H1 (cell line): ENCODE data around the gene PDPK1. TPM values are rescaled to one million over a fixed set of nuclear protein-coding genes. Genes with fewer than 3 reads are reported as not detected.

Source experiments
- CTCF ChIA-PET: fragments of 300-600 bp; sonication (Branson Sonifier 250); formaldehyde crosslinking; loops from one replicate; lab custom pipeline; 2021; ENCODE audit not compliant: partially characterized antibody; lab: Charles Lee
- POLR2A ChIA-PET: fragments of 300-600 bp; sonication (Branson Sonifier 250); formaldehyde crosslinking; loops from one replicate; lab custom pipeline; 2021; ENCODE audit warnings: inconsistent platforms; ENCODE audit not compliant: partially characterized antibody; lab: Charles Lee
- DNase-seq, 2 experiments: peaks; one replicate each; pipeline versions ENCODE4 v3.0.0 to v3.0.0-alpha.2; 2010 to 2022; ENCODE audit warnings: low spot score in 2 of 2, low read depth in 1 of 2, mixed read lengths in 1 of 2
- FAIRE-seq: peaks from 2 replicates; lab custom pipeline; 2011; peaks lifted over from hg19 to GRCh38; lab: Jason Lieb, UNC
- H2AFZ ChIP-seq: 2 replicates; pipeline ENCODE4 v1.8.1; 2012; ENCODE audit warnings: low read length, inconsistent platforms
- H2AK5ac ChIP-seq: 2 replicates; pipeline ENCODE4 v1.6.1; 2013; ENCODE audit warnings: low read depth, low read length
- H2BK120ac ChIP-seq: replicated peaks from 2 replicates; pipeline ENCODE3; 2013; ENCODE audit warnings: low read depth, low read length, inconsistent platforms
- H2BK12ac ChIP-seq: 2 replicates; pipeline ENCODE4 v1.6.1; 2013; ENCODE audit warnings: low read depth, low read length
- H2BK15ac ChIP-seq: 2 replicates; pipeline ENCODE4 v1.6.1; 2013; ENCODE audit warnings: low read length
- H2BK20ac ChIP-seq: 2 replicates; pipeline ENCODE4 v1.6.1; 2013; ENCODE audit warnings: low read length
- H2BK5ac ChIP-seq: 2 replicates; pipeline ENCODE4 v1.6.1; 2013; ENCODE audit warnings: low read depth, low read length
- H3K14ac ChIP-seq: 2 replicates; pipeline ENCODE4 v1.6.1; 2013; ENCODE audit warnings: inconsistent platforms; ENCODE audit not compliant: insufficient read length
- H3K18ac ChIP-seq: 2 replicates; pipeline ENCODE4 v1.6.1; 2013; ENCODE audit warnings: low read length; ENCODE audit errors: extremely low read depth
- H3K23ac ChIP-seq: 2 replicates; pipeline ENCODE4 v1.6.1; 2013; ENCODE audit warnings: inconsistent platforms; ENCODE audit not compliant: insufficient read length
- H3K23me2 ChIP-seq: 2 replicates; pipeline ENCODE4 v1.6.1; 2013; ENCODE audit warnings: low read depth, low read length
- H3K27ac ChIP-seq: 2 replicates; pipeline ENCODE4 v1.6.1; 2011; ENCODE audit warnings: low read depth, low read length, inconsistent platforms
- H3K27me3 ChIP-seq, 4 experiments: replicated peaks in 1 of 4; 1 replicate in 1 of 4; 2 replicates in 3 of 4; pipeline versions ENCODE4 v1.6.1 to v1.8.1; 2011 to 2013; ENCODE audit warnings: low read length in 3 of 4, mild to moderate bottlenecking in 3 of 4, inconsistent platforms in 2 of 4, mixed read lengths in 2 of 4, moderate library complexity in 1 of 4; ENCODE audit not compliant: control insufficient read depth in 3 of 4, insufficient read depth in 3 of 4; ENCODE audit errors: extremely low read depth in 1 of 4
- H3K36me3 ChIP-seq, 4 experiments: 2 replicates each; pipeline versions ENCODE4 v1.6.1 to v1.8.1; 2011 to 2013; ENCODE audit warnings: mild to moderate bottlenecking in 4 of 4, low read length in 3 of 4, moderate library complexity in 2 of 4, control low read depth in 1 of 4, inconsistent platforms in 1 of 4; ENCODE audit not compliant: insufficient read depth in 4 of 4, control insufficient read depth in 2 of 4
- H3K4ac ChIP-seq: replicated peaks from 2 replicates; pipeline ENCODE3; 2013; ENCODE audit warnings: low read length, low read depth, mixed read lengths, inconsistent platforms; ENCODE audit not compliant: insufficient read length
- H3K4me1 ChIP-seq, 4 experiments: replicated peaks in 1 of 4; 1 replicate in 1 of 4; 2 replicates in 3 of 4; pipeline versions ENCODE4 v1.6.1 to v1.8.1; 2011 to 2013; ENCODE audit warnings: low read length in 3 of 4, inconsistent platforms in 2 of 4, mixed read lengths in 1 of 4; ENCODE audit not compliant: insufficient read depth in 4 of 4, control insufficient read depth in 3 of 4
- H3K4me2 ChIP-seq, 2 experiments: 2 replicates each; pipeline versions ENCODE4 v1.6.1 to v1.8.1; 2011 to 2013; ENCODE audit warnings: low read depth in 2 of 2, low read length in 2 of 2, control low read depth in 1 of 2, inconsistent platforms in 1 of 2, mild to moderate bottlenecking in 1 of 2; ENCODE audit not compliant: insufficient read depth in 1 of 2
- H3K4me3 ChIP-seq, 4 experiments: fragments of 200-600, 300-600 bp in 1 of 4; sonication (generic), shearing (Covaris generic), sonication (Bioruptor Twin) in 1 of 4; 2 replicates each; pipeline versions ENCODE4 v1.5.1 to v1.8.1; 2011 to 2016; ENCODE audit warnings: low read length in 4 of 4, low read depth in 3 of 4, control low read depth in 2 of 4, inconsistent platforms in 2 of 4, mild to moderate bottlenecking in 2 of 4, mixed read lengths in 1 of 4, moderate library complexity in 1 of 4; ENCODE audit not compliant: insufficient read depth in 2 of 4; ENCODE audit errors: extremely low read depth in 1 of 4
- H3K56ac ChIP-seq: replicated peaks from 2 replicates; pipeline ENCODE3; 2013; ENCODE audit warnings: low read depth, mild to moderate bottlenecking, mixed read lengths, low read length, inconsistent platforms; ENCODE audit not compliant: insufficient read length
- H3K79me1 ChIP-seq: 2 replicates; pipeline ENCODE4 v1.6.1; 2013; ENCODE audit warnings: low read depth, low read length, control low read depth
- H3K79me2 ChIP-seq, 2 experiments: 2 replicates each; pipeline versions ENCODE4 v1.6.1 to v1.8.1; 2012 to 2013; ENCODE audit warnings: low read length in 2 of 2, mild to moderate bottlenecking in 2 of 2, inconsistent platforms in 1 of 2; ENCODE audit not compliant: insufficient read depth in 2 of 2, control insufficient read depth in 1 of 2
- H3K9ac ChIP-seq, 4 experiments: replicated peaks in 1 of 4; 1 replicate in 1 of 4; 2 replicates in 3 of 4; pipeline versions ENCODE4 v1.6.1 to v1.8.1; 2011 to 2013; ENCODE audit warnings: low read depth in 3 of 4, low read length in 3 of 4, control low read depth in 2 of 4, mild to moderate bottlenecking in 2 of 4, moderate library complexity in 2 of 4, inconsistent platforms in 1 of 4; ENCODE audit errors: extremely low read depth in 1 of 4
- H3K9me3 ChIP-seq, 2 experiments: 2 replicates each; pipeline versions ENCODE4 v1.6.1 to v1.8.1; 2012 to 2013; ENCODE audit warnings: mild to moderate bottlenecking in 2 of 2, moderate library complexity in 2 of 2, control low read depth in 1 of 2, inconsistent platforms in 1 of 2, low read depth in 1 of 2, low read length in 1 of 2, mixed read lengths in 1 of 2; ENCODE audit not compliant: insufficient read depth in 2 of 2
- H4K20me1 ChIP-seq, 2 experiments: replicated peaks in 1 of 2; 2 replicates each; pipeline versions ENCODE3 to v1.8.1; 2011 to 2013; ENCODE audit warnings: inconsistent platforms in 2 of 2, low read length in 2 of 2, mild to moderate bottlenecking in 1 of 2; ENCODE audit not compliant: insufficient read depth in 2 of 2, control insufficient read depth in 1 of 2
- H4K5ac ChIP-seq: 2 replicates; pipeline ENCODE4 v1.6.1; 2013; ENCODE audit warnings: low read length, low read depth, mixed read lengths, inconsistent platforms; ENCODE audit not compliant: insufficient read length
- H4K8ac ChIP-seq: 2 replicates; pipeline ENCODE4 v1.8.0; 2013; ENCODE audit warnings: mild to moderate bottlenecking, moderate library complexity, low read length, inconsistent platforms; ENCODE audit not compliant: insufficient read depth; ENCODE audit errors: extremely low read depth
- H4K91ac ChIP-seq: replicated peaks from 2 replicates; pipeline ENCODE3; 2013; ENCODE audit warnings: low read length, mixed read lengths, inconsistent platforms; ENCODE audit not compliant: insufficient read length
- BCL11A ChIP-seq, 2 experiments: IDR thresholded peaks; one replicate each; pipeline ENCODE4 v1.6.1; 2011; ENCODE audit warnings: low read depth in 2 of 2, low read length in 2 of 2, mild to moderate bottlenecking in 2 of 2
- CREB1 ChIP-seq: IDR thresholded peaks from 2 replicates; pipeline ENCODE4 v1.6.1; 2012; ENCODE audit warnings: inconsistent platforms
- EZH2 ChIP-seq: fragments of 200-600 bp; sonication (generic); IDR thresholded peaks from 2 replicates; pipeline ENCODE4 v1.7.1; 2012; ENCODE audit warnings: low read depth, mild to moderate bottlenecking, moderate library complexity, low read length, inconsistent platforms; ENCODE audit not compliant: severe bottlenecking
- HDAC2 ChIP-seq, 2 experiments: fragments of 300-600 bp in 1 of 2; sonication (generic) in 1 of 2; IDR thresholded peaks; 2 replicates each; pipeline ENCODE4 v1.6.1; 2011 to 2012; ENCODE audit warnings: low read depth in 2 of 2, low read length in 2 of 2, mild to moderate bottlenecking in 2 of 2, moderate library complexity in 2 of 2, borderline replicate concordance in 1 of 2, inconsistent platforms in 1 of 2
- HDAC6 ChIP-seq: IDR thresholded peaks from one replicate; pipeline ENCODE4 v1.7.1; 2012; ENCODE audit warnings: low read depth, mild to moderate bottlenecking, inconsistent platforms, low read length, moderate library complexity
- WGBS, 2 experiments: shearing (Covaris generic) in 1 of 2; methylation state at CpG; one replicate each; pipeline versions ENCODE4 v1.1.6 to v1.1.7; 2013 to 2015; ENCODE audit warnings: low lambda C conversion rate in 2 of 2, mixed read lengths in 2 of 2, inconsistent platforms in 1 of 2, low coverage in 1 of 2, missing lambda C conversion rate in 1 of 2; ENCODE audit not compliant: insufficient replicate concordance in 2 of 2, insufficient coverage in 1 of 2, insufficient read length in 1 of 2; ENCODE audit errors: extremely low coverage in 1 of 2, missing lambda C conversion rate in 1 of 2; 5-methylcytosine and 5-hydroxymethylcytosine counted together
- polyA plus RNA-seq, 7 experiments: library from polyadenylated mRNA; depleted of rRNA in 3 of 7; stranded (reverse) in 5 of 7; unstranded in 2 of 7; fragments of >200 nt in 5 of 7; fragments of 200-250 nt in 2 of 7; gene quantifications; 1 replicate in 5 of 7; 2 replicates in 1 of 7; 4 replicates in 1 of 7; pipeline versions ENCODE4 v1.2.1 to v1.2.3, GENCODE V29; 2011 to 2013; ENCODE audit warnings: missing spikeins in 2 of 7, mixed read lengths in 2 of 7
- total RNA-seq: library from RNA; stranded (reverse); fragmentation: NEBNext Ultra II Directional; extraction: Animal tissue kit (Norgen Biotek cat#: 25700); gene quantifications from 2 replicates; pipeline ENCODE4 v1.2.1, GENCODE V29; 2021

PDPK1 gene
- total and polyA plus RNA-seq, 2 of the 8 experiments (the other 6 are each of a cell fraction or from before 2014, with no cell fraction given): 17.1 to 27.8 TPM

GRCh38 chr16:2511128-2511800 is 26.6 kb upstream of the PDPK1 start:
- peaks cover 0 to 3% (median 0%) of the 10 kb centered on the region in 4 experiments; a peak in 2 of 7 replicates for H3K27me3 ChIP-seq
- no peaks in the 10 kb centered on the region for H3K36me3 ChIP-seq
- H4K5ac ChIP-seq: no peak overlapping the region
- H2AFZ ChIP-seq: no peak overlapping the region
- no peak overlapping the region for H3K27ac ChIP-seq
- peak overlapping the region; percentile 80; the same call in 1 of the 2 replicates for H2BK20ac ChIP-seq
- no peak overlapping the region for H2BK120ac ChIP-seq
- H3K23me2 ChIP-seq: peaks cover 8% of the 10 kb centered on the region; the same call in 1 of the 2 replicates
- peak overlapping the region; percentile 60 for H4K8ac ChIP-seq
- peak overlapping the region; percentile 35; the same call in 1 of the 2 replicates for H2BK5ac ChIP-seq
- peak overlapping the region; percentile 25 for H4K91ac ChIP-seq
- H4K20me1 ChIP-seq: peaks cover 10 to 15% of the 10 kb centered on the region in 2 experiments
- DNase-seq: no peak
- peaks cover 4 to 35% (median 22%) of the 10 kb centered on the region in 4 experiments for H3K4me1 ChIP-seq
- no peak overlapping the region for H3K14ac ChIP-seq
- H3K9me3 ChIP-seq: no peaks in the 10 kb centered on the region
- H2BK12ac ChIP-seq: peak overlapping the region; percentile 96; the same call in 1 of the 2 replicates
- no peak overlapping the region for H3K23ac ChIP-seq
- TF ChIP-seq HDAC6: no peak
- no peak for TF ChIP-seq EZH2
- TF ChIP-seq BCL11A (IDR thresholded peaks at IDR 0.05; ENCODE audit: low read depth in 2 of 2, low read length in 2 of 2): no peak
- TF ChIP-seq CREB1: peak; percentile 88
- no peak for TF ChIP-seq HDAC2 (IDR thresholded peaks at IDR 0.05; ENCODE audit: borderline replicate concordance in 1 of 2, low read depth in 2 of 2, low read length in 2 of 2)
- ChIA-PET CTCF (interaction anchor here (0.7 to 3.7 kb wide), 4 partner anchors 8 to 26 kb away, joined by 3 to 24 read pairs (median 4); no protein-coding TSS in a partner anchor), POLR2A (interaction anchor here (0.6 to 5.6 kb wide), 10 partner anchors 9 to 1194 kb away, joined by 3 to 44 read pairs (median 4); partner anchors contain the start of genes AMDHD2 and CEMP1)
- H3K79me1 ChIP-seq: peaks cover 7% of the 10 kb centered on the region; the same call in 1 of the 2 replicates
- peak overlapping the region; percentile 5 for H3K18ac ChIP-seq
- peak overlapping the region; percentile 39 to 71; a peak in 3 of 4 replicates for H3K4me2 ChIP-seq
- 55% methylated on average over 22 of the region's 24 CpGs; no CpG with 5 or more reads in 1 of the 2 experiments for WGBS, 2 experiments
- H2BK15ac ChIP-seq: peak overlapping the region; percentile 92; the same call in 1 of the 2 replicates
- H3K4me3 ChIP-seq: peak overlapping the region in 1 of 4 experiments; percentile 37; a peak in 3 of 8 replicates
- no peak overlapping the region for H3K56ac ChIP-seq
- FAIRE-seq: no peak
- no peak overlapping the region for H3K4ac ChIP-seq
- H3K9ac ChIP-seq: no peak overlapping the region
- H2AK5ac ChIP-seq: no peak overlapping the region
- H3K79me2 ChIP-seq: peaks cover 19 to 23% of the 10 kb centered on the region in 2 experiments
